NCI-H526 (cell line): ENCODE results near the gene CARD14.

Experiments
- DNase-seq, 2 experiments: peaks; one replicate each; lab custom pipeline; 2025; lab: John Stamatoyannopoulos, UW

Gene CARD14

DNA sequence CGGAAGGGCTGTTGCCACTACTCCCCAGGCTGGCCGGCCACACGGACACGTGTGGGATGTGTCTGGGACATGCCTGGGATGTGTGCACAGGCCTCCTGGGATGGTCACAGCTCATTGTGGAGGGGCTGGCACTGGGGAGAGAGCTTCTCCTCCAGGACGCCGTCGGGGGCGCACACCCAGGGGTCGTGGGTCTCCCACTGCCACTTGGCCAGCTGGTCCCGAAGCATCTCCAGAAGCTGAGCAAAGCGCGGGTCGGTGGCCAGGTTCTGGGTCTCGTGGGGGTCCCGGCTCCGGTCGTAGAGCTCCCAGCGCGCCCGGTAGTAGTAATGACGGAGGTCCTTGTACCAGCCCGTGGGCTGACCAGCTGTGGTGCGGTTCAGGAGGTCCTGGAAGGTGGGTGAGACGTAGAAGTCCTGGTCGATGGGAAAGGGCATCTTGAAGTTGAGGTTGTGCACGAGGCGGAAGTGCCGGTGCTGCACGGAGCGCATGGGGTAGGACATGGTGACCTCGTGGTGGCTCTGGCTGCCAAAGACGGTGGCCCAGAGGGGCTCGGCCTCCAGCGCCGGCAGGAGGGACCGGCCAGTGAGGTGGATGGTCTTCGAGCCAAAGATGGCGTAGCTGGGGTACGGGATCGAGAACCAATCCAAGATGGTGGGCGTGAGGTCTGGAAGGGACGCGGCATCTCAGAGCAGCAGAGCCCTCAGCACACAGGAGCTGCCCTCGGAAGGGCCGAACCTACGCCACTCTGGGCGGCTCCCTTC is 40.7 kb downstream of the CARD14 start:
- no peak for DNase-seq

DNA sequence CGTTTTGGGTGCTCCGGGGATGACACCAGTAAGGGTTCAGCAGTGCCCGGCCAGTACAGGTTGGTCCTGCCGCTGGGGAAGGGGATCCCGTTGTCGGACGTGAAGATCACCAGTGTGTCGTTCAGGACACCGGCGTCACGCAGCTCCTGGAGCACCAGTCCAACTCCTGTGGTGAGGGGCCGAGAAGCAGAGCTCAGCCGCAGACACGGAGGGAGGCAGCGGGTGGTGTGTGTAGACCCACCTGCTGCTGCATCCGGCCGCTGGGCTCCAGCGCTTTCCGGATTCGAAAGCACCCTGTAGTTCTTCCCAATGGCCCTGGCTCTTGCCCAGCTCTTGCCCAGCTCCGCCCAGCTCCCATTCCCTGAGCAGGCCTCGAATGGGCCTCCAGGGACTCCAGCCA is 42.3 kb downstream of the CARD14 start:
- DNase-seq, result no peak

DNA sequence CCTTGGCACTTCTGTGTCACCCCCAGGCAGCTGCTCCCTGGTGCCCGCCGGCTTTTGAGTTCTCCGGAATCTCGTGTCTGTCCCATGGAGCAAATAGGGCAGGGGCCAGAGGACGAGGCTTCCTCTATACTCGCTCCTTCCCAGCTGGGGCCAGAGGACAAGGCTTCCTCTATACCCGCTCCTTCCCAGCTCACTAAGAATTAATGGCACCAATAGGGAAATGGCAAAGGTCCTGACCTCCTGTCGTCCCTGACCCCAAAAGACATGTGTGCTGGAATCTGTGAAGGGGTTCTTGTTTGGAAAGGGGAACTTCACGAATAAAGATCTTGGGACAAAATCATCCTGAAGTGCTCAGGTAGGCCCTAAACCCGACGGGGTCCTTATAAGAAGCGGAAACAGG is 42.7 kb downstream of the CARD14 start:
- DNase-seq, result no peak

DNA sequence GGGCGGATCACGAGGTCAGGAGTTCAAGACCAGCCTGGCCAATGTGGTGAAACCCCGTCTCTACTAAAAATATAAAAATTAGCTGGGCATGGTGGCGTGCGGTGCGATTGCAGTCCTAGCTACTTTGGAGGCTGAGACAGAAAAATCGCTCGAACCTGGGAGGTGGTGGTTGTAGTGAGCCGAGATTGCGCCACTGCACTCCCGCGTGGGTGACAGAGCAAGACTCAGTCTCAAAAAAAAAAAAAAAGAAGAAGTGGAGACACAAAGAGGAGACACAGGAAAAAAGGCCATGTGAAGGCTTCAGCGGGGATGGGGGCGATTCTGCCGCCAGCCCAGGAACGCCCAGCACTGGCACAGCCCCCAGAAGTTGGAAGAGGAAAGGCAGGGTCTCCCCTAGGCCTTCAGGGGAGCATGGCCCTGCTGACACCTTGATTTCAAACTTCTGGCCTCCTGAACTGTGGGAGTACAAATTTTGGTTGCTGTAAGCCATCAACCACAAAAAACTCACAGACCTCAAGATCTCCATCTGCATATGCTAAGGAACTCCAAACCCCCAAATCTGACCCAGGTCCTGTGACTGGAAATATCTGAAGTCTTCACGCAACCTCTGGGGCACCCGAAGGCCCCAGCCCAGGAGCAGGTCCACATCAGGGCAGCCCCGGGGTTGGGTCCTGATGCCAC is 43.3 kb downstream of the CARD14 start:
- no peak for DNase-seq

DNA sequence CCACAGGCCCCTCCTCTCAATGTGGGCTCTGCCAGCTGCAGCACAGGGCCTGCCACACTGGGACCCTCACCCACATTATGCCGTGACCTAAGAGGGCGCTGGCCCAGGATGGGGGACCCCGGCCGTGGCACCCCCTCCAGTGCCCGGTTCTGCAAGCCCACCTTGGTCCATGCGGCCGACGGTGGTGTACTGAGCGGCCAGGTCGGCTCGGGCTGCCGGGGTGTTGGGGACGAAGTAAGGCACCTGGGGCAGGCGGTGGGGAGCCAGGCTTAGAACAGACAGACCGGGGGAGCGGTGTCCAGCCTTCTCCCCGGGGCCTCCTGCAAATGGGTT is 43.8 kb downstream of the CARD14 start:
- DNase-seq, result no peak

DNA sequence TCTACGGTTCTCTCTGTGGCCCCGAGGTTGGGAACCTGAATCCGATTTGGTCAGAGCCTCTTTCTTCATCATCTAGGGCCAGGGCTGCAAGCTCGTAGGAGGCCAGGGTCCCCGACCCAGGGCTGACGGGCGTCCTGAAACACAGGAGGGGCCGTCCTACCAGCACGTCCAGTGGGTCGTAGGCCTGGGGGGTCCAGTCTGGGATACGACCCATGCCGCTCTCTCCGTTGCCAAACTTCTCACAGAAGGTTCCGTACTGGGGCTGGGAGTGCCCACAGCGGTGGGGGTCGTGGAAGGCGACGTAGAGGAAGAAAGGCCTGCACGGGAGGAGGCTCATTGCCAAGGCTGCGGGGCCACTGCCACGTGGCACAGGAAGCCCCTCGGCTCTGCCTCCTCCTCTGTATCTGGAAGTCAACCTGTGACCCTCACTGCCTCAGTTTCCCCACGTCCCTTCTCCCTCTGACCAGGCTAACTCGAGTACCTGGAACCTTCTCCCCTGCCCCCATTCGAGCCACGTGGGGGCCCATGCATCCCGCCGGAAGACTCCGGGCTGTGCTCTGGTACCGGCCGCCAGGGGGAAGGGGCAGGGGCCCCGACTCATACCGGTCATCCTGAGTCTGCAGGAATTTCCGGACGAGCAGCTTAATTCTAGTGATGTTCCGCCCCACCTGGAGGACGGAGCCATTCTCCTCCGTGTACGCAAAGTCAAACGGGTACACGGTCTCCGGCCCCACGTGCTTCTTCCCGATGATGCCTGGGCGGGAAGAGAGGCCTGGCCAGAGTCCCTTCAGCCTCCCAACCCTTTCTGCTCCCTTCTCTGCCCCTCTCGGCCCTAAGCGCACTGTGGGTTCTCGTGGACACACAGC is 44.4 kb downstream of the CARD14 start:
- DNase-seq, result no peak

DNA sequence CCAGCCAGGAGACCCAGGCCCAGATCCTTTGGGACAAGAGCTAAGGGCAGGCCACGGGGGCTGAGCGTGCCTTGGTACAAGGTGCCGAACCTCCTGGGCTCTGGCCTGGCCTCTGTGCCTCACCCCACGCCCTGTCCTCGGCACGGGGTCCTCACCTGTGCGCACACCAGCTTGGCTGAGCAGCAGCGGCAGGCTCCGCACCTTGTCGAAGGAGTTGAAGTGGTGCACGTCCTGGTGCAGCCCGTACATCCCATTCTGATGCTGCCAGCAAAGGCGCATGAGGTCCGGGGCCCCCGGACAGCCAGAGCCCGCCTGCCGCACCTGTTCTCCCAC is 45.0 kb downstream of the CARD14 start:
- no peak for DNase-seq

DNA sequence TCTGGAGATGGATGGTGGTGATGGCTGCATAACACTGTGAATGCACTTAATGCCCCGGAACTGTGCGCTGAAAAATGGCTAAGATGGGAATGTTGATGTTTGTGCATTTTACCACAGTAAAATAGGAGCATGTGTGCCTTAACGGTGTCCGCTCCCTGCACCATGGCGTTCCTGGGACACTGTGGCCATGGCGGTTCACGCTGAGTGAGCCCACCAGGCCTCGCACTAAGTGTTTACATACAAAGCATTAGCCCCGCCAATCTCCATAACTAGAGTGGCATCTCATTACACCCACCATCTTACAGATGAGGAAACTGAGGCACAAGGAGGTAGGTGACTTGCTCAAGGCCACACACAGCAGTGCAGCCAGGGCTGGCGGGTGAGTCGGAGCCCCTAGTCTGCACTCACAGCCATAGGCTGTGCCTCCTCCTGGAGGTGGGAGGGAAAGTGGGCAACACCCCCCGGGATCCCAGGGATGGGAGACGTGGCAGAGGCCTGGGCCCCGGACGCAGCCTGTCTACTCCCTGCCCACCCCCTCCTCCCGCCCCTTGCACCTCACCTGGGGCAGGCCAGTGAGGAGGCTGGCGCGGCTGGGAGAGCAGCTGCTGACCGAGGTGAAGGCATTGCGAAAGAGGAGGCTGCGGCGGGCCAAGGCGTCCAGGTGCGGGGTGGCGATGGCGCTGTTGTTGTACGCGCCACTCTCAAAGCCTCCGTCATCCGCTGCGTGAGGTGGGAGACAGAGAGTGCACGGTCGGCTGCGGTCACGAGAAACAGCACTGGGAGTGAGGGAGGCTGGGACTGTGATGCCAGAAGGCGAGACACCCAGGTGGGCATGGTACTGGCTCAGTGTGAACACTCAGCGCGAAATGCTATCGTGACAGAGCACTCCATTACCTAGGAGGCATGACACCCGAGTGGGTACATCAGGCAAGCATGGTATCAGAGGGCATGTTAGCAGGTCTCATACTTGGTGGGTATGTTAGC is 46.9 kb downstream of the CARD14 start:
- no peak for DNase-seq

DNA sequence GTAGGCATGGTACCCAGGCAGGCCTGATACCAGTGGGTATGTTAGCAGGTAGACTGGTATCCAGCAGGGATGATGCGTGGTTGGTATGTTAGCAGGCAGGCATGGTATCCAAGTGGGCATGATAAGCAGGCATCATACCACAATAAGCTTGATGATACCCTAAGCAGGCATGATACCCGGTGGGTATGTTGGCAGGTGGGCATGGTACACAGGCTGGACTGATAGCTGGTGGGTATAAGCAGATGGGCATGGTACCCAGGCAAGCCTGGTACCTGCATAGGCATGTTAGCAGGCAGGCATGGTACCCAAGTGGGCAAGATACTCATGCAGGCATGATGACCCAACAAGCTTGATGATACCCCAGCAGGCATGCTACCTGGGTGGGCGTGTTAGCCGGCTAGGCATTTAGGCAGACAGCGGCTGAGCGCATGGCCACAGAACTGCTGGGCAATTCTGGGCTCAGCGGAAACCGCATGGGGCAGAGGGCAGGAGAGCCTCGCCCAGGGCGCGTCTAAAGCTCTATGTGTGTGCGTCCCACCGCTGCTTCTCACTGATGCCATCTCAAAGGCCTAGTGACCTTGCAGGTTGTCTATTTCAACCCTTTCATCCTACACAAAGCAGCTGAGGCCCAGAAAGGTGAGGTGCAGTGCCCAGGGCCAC is 48.0 kb downstream of the CARD14 start:
- DNase-seq, result no peak

DNA sequence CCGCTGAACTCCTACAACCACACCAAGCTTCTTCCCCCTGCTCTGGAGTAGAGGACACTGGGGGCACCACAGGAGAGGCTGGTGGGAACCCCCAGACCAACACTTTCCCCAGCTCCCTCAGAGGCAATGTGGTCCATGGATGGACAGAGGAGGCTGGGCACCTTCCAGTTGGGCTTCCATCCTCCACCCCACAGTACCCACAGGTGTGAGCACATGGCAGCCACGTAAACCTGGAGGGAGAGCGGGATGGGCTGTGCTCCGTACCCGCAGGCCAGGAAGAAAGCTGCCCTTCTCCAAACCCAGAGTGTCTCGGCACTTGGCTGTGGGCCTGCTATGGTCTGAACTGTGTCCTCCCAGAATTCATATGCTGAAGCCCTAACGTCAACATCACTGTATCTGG is 48.6 kb downstream of the CARD14 start:
- no peak for DNase-seq

DNA sequence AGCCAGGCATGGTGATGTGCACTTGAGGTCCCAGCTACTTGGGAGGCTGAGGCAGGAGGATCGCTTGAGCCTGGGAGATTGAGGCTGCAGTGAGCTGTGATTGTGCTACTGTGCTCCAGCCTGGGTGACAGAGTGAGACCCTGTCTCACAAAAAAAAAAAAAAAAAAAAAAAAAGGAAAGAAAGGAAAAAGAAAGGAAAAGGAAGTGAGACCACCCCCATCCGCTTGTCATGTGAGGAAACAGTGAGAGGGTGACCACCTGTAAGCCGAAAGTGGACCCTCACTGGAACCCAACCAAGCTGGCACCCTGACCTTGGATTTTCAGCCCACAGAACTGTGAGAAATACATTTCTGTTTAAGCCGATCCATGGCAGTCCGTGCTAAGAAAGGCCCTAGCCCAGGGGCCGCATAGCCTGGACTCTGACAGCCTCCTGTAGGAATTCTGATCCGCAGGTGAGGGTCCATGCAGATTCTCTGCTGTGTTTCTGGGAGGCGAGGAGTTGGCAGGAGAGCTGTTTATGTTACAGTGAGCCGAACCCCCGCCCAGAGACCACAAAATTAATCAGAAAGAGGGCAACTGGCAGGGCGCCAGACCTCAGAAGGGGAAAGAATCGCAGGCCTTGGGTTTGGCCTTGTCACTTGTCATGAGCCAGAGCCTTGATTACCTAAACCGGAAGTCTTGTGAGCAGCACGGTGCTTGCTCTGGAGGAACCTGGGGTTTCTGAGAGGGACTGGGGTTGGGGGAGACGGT is 49.4 kb downstream of the CARD14 start:
- peak; percentile 18 to 37 for DNase-seq

DNA sequence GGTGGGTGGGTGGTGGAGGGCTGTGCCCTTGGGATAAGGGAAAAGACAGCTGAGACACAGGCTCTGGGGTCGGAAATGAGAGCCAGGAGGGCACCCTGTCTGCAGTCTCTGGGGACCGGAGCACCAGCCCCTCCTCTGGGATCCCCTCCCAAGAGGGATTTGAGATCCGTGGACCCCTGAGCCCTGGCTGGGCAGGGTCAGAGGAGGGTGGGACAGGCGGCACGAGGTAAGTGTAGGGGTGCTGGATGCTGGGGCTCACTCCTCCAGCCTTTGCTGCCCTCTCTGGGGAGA is 49.9 kb downstream of the CARD14 start:
- no peak for DNase-seq

DNA sequence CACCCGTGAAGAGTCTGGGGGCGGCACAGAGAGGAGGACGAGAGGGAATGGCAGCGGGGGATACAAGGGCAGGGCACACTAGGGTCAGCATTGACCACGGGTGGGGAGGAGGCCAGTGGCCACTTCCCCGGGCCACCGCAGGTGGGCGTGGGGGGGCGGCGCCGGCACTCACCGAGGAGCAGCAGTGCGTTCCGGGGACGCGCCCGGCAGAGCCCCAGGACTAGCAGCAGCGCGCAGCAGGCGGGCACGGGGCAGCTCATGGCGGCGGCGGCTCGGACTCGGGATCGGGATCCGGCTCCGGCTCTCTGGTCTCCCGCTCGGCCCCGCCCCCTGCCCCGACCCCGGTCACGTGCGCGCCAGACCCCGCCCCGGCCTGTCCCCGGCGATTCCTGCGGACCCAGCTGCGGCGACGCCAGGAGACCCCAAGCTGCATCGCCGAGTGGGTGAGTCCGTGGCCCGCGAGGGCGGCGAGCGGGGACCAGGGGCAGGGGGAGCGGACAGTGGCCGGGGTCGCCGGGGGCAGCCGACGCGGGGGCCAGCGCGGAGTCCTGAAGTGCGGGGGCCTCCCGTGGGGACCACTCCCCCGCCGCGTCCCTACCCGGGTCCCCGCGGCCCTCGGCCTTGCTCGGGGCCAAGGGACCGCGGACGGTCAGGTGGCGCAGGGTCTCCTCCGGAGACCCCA is 50.4 kb downstream of the CARD14 start, which contains the start of the genes SGSH and SLC26A11:
SGSH (minus strand) TSS at position 280 of the 682 bp plus-strand sequence; CDS start at position 260, 20 bp downstream.
SLC26A11 (plus strand) TSS at position 374 of the 682 bp plus-strand sequence. CDS start 1,134 bp downstream, outside the sequence.
- DNase-seq, result peak; percentile 45 to 89

DNA sequence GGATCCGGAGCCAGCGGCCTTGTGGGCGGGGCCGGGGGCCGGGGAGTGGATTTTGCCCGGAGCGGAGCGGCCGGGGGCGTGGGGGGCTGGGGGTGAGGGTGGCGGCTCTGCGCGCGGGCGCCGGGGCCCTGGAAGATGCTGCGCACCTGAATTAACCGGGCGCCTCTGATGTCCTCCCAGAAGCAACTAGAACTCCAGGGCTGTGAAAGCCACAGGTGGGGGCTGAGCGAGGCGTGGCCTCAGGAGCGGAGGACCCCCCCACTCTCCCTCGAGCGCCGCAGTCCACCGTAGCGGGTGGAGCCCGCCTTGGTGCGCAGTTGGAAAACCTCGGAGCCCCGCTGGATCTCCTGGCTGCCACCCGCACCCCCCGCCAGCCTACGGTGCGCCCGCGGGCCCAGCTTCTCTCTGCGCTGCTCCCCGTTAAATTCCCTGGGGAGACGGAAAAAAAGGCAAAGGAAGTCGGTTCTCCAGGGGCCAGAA is 50.9 kb downstream of the CARD14 start:
- peak in 1 of 2 experiments; percentile 53 for DNase-seq

DNA sequence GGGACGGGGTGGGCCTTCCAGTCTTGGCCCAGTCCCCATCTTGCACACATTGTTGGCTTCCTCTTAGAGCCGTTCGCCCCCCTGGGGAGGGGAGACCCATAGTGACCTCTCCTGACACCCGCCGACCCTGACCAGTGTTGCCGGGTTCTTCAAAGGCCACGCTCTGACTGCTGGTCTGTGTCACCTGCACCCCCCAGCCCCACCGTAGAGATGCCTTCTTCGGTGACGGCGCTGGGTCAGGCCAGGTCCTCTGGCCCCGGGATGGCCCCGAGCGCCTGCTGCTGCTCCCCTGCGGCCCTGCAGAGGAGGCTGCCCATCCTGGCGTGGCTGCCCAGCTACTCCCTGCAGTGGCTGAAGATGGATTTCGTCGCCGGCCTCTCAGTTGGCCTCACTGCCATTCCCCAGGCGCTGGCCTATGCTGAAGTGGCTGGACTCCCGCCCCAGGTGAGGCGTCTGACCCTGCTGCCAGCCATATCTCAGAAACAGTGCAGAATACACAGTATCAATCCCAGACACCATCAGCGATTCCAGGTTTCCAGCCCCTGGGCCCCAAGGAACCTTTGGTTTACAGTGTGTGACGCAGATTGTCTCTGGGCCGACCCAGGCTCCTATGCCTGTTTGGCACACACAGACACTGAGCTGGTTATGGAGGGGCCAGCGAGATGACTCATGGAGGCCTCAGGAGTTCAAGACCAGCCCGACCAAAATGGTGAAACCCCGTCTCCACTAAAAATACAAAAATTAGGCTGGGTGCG is 51.7 kb downstream of the CARD14 start:
- no peak for DNase-seq

DNA sequence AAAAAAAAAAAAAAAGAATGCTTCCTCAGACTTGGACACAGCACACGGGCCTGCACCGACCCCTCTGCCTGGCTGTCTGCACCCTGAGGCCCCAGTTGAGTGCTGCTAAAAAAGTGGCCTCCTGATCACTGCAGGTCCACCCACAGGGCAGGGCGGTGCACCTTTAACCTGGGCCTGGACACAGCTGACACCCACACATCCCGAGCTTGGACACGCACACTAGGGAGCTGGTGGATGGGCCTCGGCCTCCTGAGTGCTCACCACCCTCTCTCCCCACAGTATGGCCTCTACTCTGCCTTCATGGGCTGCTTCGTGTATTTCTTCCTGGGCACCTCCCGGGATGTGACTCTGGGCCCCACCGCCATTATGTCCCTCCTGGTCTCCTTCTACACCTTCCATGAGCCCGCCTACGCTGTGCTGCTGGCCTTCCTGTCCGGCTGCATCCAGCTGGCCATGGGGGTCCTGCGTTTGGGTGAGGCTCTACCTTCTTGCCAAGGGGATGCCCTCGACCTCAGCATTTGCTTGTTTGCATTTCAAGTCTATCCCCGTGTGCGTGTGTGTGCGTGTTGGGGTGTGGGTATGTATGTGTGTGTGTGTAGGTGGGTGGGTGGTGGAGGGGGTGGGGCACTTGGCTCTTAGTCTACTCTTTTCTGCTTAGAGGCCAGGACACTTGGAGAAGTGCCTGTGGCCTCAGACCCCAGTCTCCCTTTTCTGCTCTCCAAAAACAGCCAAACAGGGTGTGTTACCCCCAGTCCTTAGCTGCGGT is 52.7 kb downstream of the CARD14 start:
- DNase-seq, result no peak

DNA sequence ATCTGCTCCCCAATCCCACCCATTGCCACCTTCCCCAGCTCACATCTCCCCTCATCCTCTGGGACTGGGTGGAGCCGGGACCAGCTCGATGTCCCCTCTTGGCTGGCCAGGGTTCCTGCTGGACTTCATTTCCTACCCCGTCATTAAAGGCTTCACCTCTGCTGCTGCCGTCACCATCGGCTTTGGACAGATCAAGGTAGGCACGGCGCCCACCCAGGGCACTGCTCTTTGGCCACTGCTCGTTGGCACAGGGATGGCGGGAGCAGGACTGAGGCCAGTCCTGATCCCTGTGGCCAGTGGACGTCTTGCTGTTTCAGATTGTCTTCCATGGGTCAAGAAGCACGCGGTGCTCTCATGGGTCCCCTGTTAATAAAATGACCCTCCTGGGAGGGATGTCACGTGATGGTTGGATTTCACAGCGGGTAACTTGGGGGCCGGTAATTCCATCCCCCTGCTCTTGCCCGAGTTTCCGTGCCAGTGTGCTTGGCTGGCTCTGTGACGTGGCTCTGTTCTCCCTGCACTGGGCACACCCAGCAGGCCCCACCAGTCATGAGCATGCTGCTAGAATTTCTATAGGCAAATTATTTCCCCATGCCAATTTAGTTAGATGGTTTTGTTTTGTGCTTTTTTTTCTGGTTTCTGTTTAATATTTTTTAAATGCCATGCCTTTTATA is 53.4 kb downstream of the CARD14 start:
- DNase-seq, result no peak
